ENCODE measurements around the gene PPFIBP1. TPM values are rescaled to one million over a fixed set of nuclear protein-coding genes. Genes with fewer than 3 reads are reported as not detected.

The PPFIBP1 gene
- total and polyA plus RNA-seq, 2 donors (not counting 1 experiment from before 2014, with no cell fraction given) = 3.3 to 15.0 TPM

DNA sequence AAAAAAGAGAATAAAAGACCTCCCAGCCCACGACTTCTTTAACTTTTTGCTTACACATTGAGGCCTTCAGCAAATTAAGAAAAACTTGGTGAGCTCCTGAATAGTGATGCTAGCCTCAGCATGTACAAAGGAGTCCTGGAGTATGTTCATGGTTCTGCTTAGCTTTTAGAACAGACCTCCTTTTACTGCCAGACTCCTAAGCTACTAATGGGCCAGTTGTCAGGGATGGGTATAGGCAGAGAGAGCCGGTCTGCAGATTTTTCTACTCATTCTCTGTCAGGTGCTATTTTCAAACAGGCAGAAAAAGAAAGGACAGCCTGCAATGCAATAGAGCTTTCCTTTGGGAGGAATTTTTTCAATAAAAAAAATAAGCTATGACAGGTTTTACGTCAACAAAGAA, 90.4 kb downstream of the PPFIBP1 start:
- H3K9me3 Mint-ChIP-seq (ENCODE audit: insufficient read depth) = no peaks in the 10 kb centered on the region
- Histone ChIP-seq H4K20me1 (ENCODE audit: control insufficient read depth, insufficient read depth, low read length, poor library complexity, severe bottlenecking) (no peaks in the 10 kb centered on the region), H3K4me1 (ENCODE audit: control insufficient read depth in 2 of 2, insufficient read depth in 2 of 2, low read length in 2 of 2) (no peaks in the 10 kb centered on the region), H3K27me3 (replicated peaks in 1 of 4; ENCODE audit: control extremely low read depth in 1 of 4, control insufficient read depth in 3 of 4, insufficient read depth in 4 of 4, low read length in 3 of 4) (no peaks in the 10 kb centered on the region), H2AFZ (ENCODE audit: insufficient read depth, low read depth, low read length, poor library complexity, severe bottlenecking) (no peak overlapping the region), H3K9me3 (ENCODE audit: control extremely low read depth in 1 of 3, control insufficient read depth in 2 of 3, insufficient read depth in 1 of 3, low read length in 2 of 3) (no peaks in the 10 kb centered on the region), H3K79me2 (ENCODE audit: control insufficient read depth, insufficient read depth, low read length) (peaks cover 3% of the 10 kb centered on the region), H3K9ac (ENCODE audit: low read length) (no peak overlapping the region), H3K4me3 (ENCODE audit: control extremely low read depth in 1 of 5, extremely low read depth in 1 of 5, insufficient read depth in 1 of 5, low read depth in 2 of 5, low read length in 4 of 5) (no peak overlapping the region), H3K27ac (ENCODE audit: low read length in 2 of 2) (no peak overlapping the region), H3K4me2 (replicated peaks; ENCODE audit: low read depth, low read length, poor library complexity, severe bottlenecking) (no peak overlapping the region), H3K36me3 (replicated peaks in 1 of 2; ENCODE audit: control extremely low read depth in 1 of 2, control insufficient read depth in 1 of 2, extremely low read depth in 1 of 2, insufficient read depth in 2 of 2, low read length in 1 of 2) (no peaks in the 10 kb centered on the region)
- ChIA-PET POLR2A (no interaction called here), CTCF (no interaction called here)
- no peak for DNase-seq
- no CpG with 5 or more reads among the region's 3 CpGs for WGBS (ENCODE audit: insufficient coverage)
- no peak for ATAC-seq (ENCODE audit: low read depth)
- H3K4me1 Mint-ChIP-seq = no peaks in the 10 kb centered on the region
- H3K27ac Mint-ChIP-seq = no peak overlapping the region
- H3K4me3 Mint-ChIP-seq = no peak overlapping the region
- intact Hi-C loops (cut with micrococcal nuclease) = no loop called here
- no peaks in the 10 kb centered on the region for H3K27me3 Mint-ChIP-seq
- TF ChIP-seq, protein P1, sequence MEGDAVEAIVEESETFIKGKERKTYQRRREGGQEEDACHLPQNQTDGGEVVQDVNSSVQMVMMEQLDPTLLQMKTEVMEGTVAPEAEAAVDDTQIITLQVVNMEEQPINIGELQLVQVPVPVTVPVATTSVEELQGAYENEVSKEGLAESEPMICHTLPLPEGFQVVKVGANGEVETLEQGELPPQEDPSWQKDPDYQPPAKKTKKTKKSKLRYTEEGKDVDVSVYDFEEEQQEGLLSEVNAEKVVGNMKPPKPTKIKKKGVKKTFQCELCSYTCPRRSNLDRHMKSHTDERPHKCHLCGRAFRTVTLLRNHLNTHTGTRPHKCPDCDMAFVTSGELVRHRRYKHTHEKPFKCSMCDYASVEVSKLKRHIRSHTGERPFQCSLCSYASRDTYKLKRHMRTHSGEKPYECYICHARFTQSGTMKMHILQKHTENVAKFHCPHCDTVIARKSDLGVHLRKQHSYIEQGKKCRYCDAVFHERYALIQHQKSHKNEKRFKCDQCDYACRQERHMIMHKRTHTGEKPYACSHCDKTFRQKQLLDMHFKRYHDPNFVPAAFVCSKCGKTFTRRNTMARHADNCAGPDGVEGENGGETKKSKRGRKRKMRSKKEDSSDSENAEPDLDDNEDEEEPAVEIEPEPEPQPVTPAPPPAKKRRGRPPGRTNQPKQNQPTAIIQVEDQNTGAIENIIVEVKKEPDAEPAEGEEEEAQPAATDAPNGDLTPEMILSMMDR (IDR thresholded peaks at IDR 0.05) = no peak
- TF ChIP-seq EZH2 (IDR thresholded peaks at IDR 0.05; ENCODE audit: borderline replicate concordance, insufficient read depth, low read depth, low read length, poor library complexity, severe bottlenecking) = no peak

DNA sequence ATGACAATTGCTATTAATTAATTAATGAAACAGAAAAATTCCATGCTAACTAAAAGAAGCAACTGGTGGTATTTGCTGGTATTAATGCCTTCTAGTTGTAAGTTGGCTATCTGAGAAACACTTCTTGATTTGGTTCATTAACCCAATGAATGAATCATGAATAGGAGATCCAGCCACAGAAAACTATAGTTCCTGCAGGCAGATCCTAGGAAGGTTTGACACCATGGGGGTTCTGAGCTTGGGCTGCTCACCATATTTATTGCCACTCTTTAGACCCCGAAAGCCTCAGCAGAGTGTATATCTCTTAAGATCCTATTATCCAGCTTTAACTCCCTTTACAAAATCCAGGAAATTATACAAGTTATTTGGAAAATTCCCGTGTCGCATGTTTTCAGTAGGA, 90.9 kb downstream of the PPFIBP1 start:
- Histone ChIP-seq H3K79me2 (ENCODE audit: control insufficient read depth, insufficient read depth, low read length) (peaks cover 1% of the 10 kb centered on the region), H3K27ac (ENCODE audit: low read length in 2 of 2) (no peak overlapping the region), H2AFZ (ENCODE audit: insufficient read depth, low read depth, low read length, poor library complexity, severe bottlenecking) (no peak overlapping the region), H3K9me3 (ENCODE audit: control extremely low read depth in 1 of 3, control insufficient read depth in 2 of 3, insufficient read depth in 1 of 3, low read length in 2 of 3) (no peaks in the 10 kb centered on the region), H3K27me3 (replicated peaks in 1 of 4; ENCODE audit: control extremely low read depth in 1 of 4, control insufficient read depth in 3 of 4, insufficient read depth in 4 of 4, low read length in 3 of 4) (no peaks in the 10 kb centered on the region), H4K20me1 (ENCODE audit: control insufficient read depth, insufficient read depth, low read length, poor library complexity, severe bottlenecking) (no peaks in the 10 kb centered on the region), H3K4me3 (ENCODE audit: control extremely low read depth in 1 of 5, extremely low read depth in 1 of 5, insufficient read depth in 1 of 5, low read depth in 2 of 5, low read length in 4 of 5) (no peak overlapping the region), H3K4me1 (ENCODE audit: control insufficient read depth in 2 of 2, insufficient read depth in 2 of 2, low read length in 2 of 2) (no peaks in the 10 kb centered on the region), H3K36me3 (replicated peaks in 1 of 2; ENCODE audit: control extremely low read depth in 1 of 2, control insufficient read depth in 1 of 2, extremely low read depth in 1 of 2, insufficient read depth in 2 of 2, low read length in 1 of 2) (no peaks in the 10 kb centered on the region), H3K9ac (ENCODE audit: low read length) (no peak overlapping the region), H3K4me2 (replicated peaks; ENCODE audit: low read depth, low read length, poor library complexity, severe bottlenecking) (no peak overlapping the region)
- WGBS (ENCODE audit: insufficient coverage) = no CpG with 5 or more reads among the region's 3 CpGs
- H3K27ac Mint-ChIP-seq = no peak overlapping the region
- ChIA-PET POLR2A (no interaction called here), CTCF (no interaction called here)
- no peaks in the 10 kb centered on the region for H3K4me1 Mint-ChIP-seq
- DNase-seq (no peak), ATAC-seq (ENCODE audit: low read depth) (no peak)
- intact Hi-C loops (cut with micrococcal nuclease) = no loop called here
- TF ChIP-seq, protein P1 (IDR thresholded peaks at IDR 0.05) = no peak
- no peak for TF ChIP-seq EZH2 (IDR thresholded peaks at IDR 0.05; ENCODE audit: borderline replicate concordance, insufficient read depth, low read depth, low read length, poor library complexity, severe bottlenecking)
- H3K4me3 Mint-ChIP-seq = no peak overlapping the region
- no peaks in the 10 kb centered on the region for H3K9me3 Mint-ChIP-seq (ENCODE audit: insufficient read depth)
- no peaks in the 10 kb centered on the region for H3K27me3 Mint-ChIP-seq
